PFSK-1 (cell line): ENCODE results near the gene TGIF2.

Experiments
- FOXP2 ChIP-seq: optimal IDR thresholded peaks from 2 replicates; pipeline ENCODE3; 2011; ENCODE audit warnings: borderline replicate concordance, control low read depth, inconsistent platforms; ENCODE audit not compliant: insufficient read depth; ENCODE audit errors: extremely low read length, extremely low read depth
- POLR2AphosphoS5 ChIP-seq: IDR thresholded peaks from 2 replicates; pipeline ENCODE4 v1.6.1; 2012; ENCODE audit warnings: low read depth, mild to moderate bottlenecking, control low read depth, low read length, moderate library complexity
- REST ChIP-seq, 2 experiments: IDR thresholded peaks; 2 replicates each; pipeline versions ENCODE4 v1.6.1 to v1.8.0; 2011 to 2012; ENCODE audit warnings: low read depth in 2 of 2, low read length in 2 of 2, control low read depth in 1 of 2, inconsistent platforms in 1 of 2, mild to moderate bottlenecking in 1 of 2, moderate library complexity in 1 of 2; ENCODE audit not compliant: insufficient read depth in 1 of 2
- SIN3A ChIP-seq: IDR thresholded peaks from 2 replicates; pipeline ENCODE4 v1.6.1; 2012; ENCODE audit warnings: mild to moderate bottlenecking, low read length, moderate library complexity, borderline replicate concordance; ENCODE audit not compliant: insufficient read depth
- TAF1 ChIP-seq: IDR thresholded peaks from 2 replicates; pipeline ENCODE4 v1.6.1; 2012; ENCODE audit warnings: low read length, control low read depth, borderline replicate concordance; ENCODE audit not compliant: insufficient read depth

DNA sequence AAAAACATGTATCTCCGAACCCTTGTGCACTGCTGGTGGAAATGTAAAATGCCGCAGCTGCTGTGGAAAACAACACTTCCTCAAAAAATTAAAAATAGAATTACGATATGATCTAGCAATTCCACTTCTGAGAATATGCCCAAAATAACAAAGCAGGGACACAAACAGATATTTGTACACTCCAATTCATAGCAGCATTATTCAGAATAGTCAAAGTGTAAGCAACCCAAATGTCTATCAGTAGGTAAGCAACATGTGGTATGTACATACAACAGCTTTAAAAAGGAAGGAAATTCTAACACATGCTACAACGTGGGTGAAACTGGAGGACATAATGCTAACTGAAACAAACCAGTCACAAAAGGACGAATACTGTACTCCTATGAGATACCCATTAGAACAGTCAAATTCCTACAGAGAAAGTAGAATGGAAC, 26.5 kb downstream of the TGIF2 start:
- TF ChIP-seq POLR2AphosphoS5 (no peak), TAF1 (no peak), FOXP2 (no peak), SIN3A (no peak), REST (IDR thresholded peaks at IDR 0.05; ENCODE audit: insufficient read depth in 1 of 2, low read depth in 2 of 2, low read length in 2 of 2) (no peak)
